ENCODE data around the gene CASP12. TPM values are rescaled to one million over a fixed set of nuclear protein-coding genes. Genes with fewer than 3 reads are reported as not detected.

CASP12 gene
- total and polyA plus RNA-seq, 2 experiments from 2014 or later: 0.15 TPM; not detected in 1

- Histone ChIP-seq H3K36me3 (no peaks in the 10 kb centered on the region), H3K27me3 (no peaks in the 10 kb centered on the region), H3K27ac (no peak overlapping the region), H3K9me3 (ENCODE audit: low read depth) (no peaks in the 10 kb centered on the region), H3K4me1 (ENCODE audit: low read depth) (no peaks in the 10 kb centered on the region), H3K4me3 (no peak overlapping the region)
- TF ChIP-seq, protein P1, sequence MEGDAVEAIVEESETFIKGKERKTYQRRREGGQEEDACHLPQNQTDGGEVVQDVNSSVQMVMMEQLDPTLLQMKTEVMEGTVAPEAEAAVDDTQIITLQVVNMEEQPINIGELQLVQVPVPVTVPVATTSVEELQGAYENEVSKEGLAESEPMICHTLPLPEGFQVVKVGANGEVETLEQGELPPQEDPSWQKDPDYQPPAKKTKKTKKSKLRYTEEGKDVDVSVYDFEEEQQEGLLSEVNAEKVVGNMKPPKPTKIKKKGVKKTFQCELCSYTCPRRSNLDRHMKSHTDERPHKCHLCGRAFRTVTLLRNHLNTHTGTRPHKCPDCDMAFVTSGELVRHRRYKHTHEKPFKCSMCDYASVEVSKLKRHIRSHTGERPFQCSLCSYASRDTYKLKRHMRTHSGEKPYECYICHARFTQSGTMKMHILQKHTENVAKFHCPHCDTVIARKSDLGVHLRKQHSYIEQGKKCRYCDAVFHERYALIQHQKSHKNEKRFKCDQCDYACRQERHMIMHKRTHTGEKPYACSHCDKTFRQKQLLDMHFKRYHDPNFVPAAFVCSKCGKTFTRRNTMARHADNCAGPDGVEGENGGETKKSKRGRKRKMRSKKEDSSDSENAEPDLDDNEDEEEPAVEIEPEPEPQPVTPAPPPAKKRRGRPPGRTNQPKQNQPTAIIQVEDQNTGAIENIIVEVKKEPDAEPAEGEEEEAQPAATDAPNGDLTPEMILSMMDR (IDR thresholded peaks at IDR 0.05; ENCODE audit: low read depth, low read length): no peak
- DNase-seq (ENCODE audit: low read depth in 1 of 2, low spot score in 1 of 2): no peak
Measured at GRCh38 chr11:104846216-104846615, 52.0 kb downstream of the CASP12 start.

DNA sequence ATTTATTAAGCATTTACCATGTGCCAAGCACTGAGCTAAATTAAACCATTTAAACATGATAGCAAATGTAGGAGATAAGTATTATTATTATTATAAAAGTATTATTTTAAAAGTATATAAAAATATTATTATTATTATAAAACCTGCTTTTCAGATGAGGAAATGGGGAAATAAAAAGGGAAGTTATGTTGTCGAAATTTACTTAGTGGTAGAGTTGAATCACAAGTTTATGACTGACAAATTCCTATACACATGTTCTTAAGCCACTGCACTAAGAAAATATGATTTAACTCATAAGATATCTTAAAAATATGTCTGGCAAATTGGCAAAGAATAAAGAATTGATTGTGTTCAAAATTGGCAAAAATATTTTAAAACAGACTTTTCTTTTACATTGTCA, 53.8 kb downstream of the CASP12 start:
- no peaks in the 10 kb centered on the region for H3K9me3 ChIP-seq (ENCODE audit: low read depth)
- H3K27me3 ChIP-seq: no peaks in the 10 kb centered on the region
- H3K27ac ChIP-seq: no peak overlapping the region
- no peaks in the 10 kb centered on the region for H3K36me3 ChIP-seq
- DNase-seq (ENCODE audit: low read depth in 1 of 2, low spot score in 1 of 2): no peak
- H3K4me1 ChIP-seq (ENCODE audit: low read depth): no peaks in the 10 kb centered on the region
- H3K4me3 ChIP-seq: no peak overlapping the region
- TF ChIP-seq, protein P1 (IDR thresholded peaks at IDR 0.05; ENCODE audit: low read depth, low read length): no peak

- Histone ChIP-seq H3K4me1 (ENCODE audit: low read depth) (no peaks in the 10 kb centered on the region), H3K36me3 (no peaks in the 10 kb centered on the region), H3K27ac (no peak overlapping the region), H3K27me3 (no peaks in the 10 kb centered on the region), H3K9me3 (ENCODE audit: low read depth) (no peaks in the 10 kb centered on the region), H3K4me3 (no peak overlapping the region)
- no peak for DNase-seq (ENCODE audit: low read depth in 1 of 2, low spot score in 1 of 2)
- TF ChIP-seq, protein P1 (IDR thresholded peaks at IDR 0.05; ENCODE audit: low read depth, low read length): no peak
Measured at GRCh38 chr11:104843150-104843836, 55.0 kb downstream of the CASP12 start.

GRCh38 chr11:104841973-104842525, 56.2 kb downstream of the CASP12 start:
- Histone ChIP-seq H3K27me3 (no peaks in the 10 kb centered on the region), H3K4me1 (ENCODE audit: low read depth) (no peaks in the 10 kb centered on the region), H3K9me3 (ENCODE audit: low read depth) (no peaks in the 10 kb centered on the region), H3K36me3 (no peaks in the 10 kb centered on the region), H3K4me3 (no peak overlapping the region), H3K27ac (no peak overlapping the region)
- no peak for DNase-seq (ENCODE audit: low read depth in 1 of 2, low spot score in 1 of 2)
- TF ChIP-seq, protein P1 (IDR thresholded peaks at IDR 0.05; ENCODE audit: low read depth, low read length): no peak

DNA sequence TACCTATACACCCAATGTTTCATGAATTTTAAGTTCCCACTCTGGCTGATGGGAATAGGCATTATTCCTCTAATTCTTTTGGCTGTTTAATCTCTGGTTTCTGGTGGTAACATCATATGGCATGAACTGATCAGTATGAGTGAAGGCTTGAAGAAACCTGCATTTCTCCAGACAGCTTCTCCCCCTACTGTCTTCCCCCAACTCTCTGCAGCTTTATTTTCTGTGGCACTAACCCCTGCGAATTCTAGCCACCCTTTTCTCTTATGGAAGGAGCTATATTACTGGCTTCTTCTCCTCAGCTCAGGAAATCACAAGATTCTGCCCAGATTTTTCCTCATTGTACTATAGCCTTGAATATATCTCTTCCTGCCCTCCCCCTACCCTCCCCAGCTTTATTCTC, 57.1 kb downstream of the CASP12 start:
- no peaks in the 10 kb centered on the region for H3K4me1 ChIP-seq (ENCODE audit: low read depth)
- H3K27me3 ChIP-seq: no peaks in the 10 kb centered on the region
- no peaks in the 10 kb centered on the region for H3K36me3 ChIP-seq
- no peak overlapping the region for H3K4me3 ChIP-seq
- TF ChIP-seq, protein P1 (IDR thresholded peaks at IDR 0.05; ENCODE audit: low read depth, low read length): no peak
- DNase-seq (ENCODE audit: low read depth in 1 of 2, low spot score in 1 of 2): no peak
- H3K9me3 ChIP-seq (ENCODE audit: low read depth): no peaks in the 10 kb centered on the region
- no peak overlapping the region for H3K27ac ChIP-seq

All from cardiac muscle cell (in vitro differentiated cells and primary cell).